Pulmonary artery endothelial cell (primary cell): Measurements from ENCODE around the gene GKN2. TPM values are rescaled to one million over a fixed set of nuclear protein-coding genes. Genes with fewer than 3 reads are reported as not detected.
"Not testable (repeated sequence)": the region's sequence is repeated elsewhere in the genome, so short reads cannot be mapped to it uniquely, and the experiment has no call there.

Experiments used
- DNase-seq: peaks from one replicate; pipeline ENCODE4 v3.0.0-alpha.2; 2011; ENCODE audit warnings: low read depth, low spot score
- total RNA-seq: library from RNA; depleted of rRNA; stranded (reverse); fragments of >200 nt; gene quantifications from 2 replicates; pipeline ENCODE4 v1.2.3, GENCODE V29; 2014

Gene GKN2
- total RNA-seq, 1 donor from 2014 or later = not detected

DNA sequence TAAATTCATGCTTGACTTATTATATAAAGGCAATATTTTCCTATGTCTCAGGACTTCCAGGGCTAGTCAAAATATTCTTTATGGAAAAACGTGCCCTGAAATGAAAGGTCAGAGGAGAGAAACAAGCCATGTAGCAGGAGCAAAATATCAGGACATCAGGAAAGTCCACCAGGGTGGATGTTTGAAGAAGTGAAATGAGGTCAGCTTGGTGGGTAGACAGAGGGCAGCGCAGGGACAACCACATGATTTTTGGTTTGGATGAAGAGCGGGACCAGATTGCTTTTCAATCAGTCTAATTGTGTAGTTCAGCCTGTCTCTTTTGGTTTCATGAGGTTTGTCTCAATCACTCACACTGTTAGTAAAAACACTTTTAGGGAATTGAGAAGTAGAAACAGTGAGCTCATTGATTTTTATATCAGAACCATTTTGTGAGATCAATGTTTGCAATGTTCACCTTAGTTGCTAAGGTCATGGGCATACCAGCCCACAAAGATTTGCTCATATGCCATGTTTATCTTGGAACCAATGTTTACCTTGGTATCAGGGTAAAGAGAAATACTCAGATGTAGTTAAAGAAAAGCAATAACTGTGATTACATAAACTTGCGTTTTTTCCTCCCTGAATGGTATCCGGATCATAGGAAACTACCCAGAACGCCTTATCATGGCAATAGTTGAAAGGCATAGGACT is 32.1 kb downstream of the GKN2 start:
- DNase-seq = no peak

DNA sequence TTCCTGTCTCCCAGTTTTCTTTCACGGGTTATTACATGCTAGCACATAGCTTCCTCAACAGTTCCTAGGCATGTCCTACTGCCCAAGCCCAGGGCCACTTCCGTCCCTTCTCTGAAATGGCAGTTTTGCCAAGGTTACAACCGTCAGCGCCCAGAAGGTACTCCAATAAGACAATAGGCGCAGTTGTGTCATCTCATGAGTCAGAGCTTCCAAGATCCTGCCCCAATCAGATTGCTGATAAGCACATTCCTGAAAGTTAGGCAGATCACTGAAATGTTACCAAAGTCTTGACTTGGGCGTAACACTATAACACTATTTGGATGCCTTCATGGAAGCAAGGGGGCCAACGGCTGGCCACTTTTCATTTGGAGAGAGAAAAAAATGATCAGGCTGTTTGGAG is 34.2 kb downstream of the GKN2 start:
- peak; percentile 64 for DNase-seq

DNA sequence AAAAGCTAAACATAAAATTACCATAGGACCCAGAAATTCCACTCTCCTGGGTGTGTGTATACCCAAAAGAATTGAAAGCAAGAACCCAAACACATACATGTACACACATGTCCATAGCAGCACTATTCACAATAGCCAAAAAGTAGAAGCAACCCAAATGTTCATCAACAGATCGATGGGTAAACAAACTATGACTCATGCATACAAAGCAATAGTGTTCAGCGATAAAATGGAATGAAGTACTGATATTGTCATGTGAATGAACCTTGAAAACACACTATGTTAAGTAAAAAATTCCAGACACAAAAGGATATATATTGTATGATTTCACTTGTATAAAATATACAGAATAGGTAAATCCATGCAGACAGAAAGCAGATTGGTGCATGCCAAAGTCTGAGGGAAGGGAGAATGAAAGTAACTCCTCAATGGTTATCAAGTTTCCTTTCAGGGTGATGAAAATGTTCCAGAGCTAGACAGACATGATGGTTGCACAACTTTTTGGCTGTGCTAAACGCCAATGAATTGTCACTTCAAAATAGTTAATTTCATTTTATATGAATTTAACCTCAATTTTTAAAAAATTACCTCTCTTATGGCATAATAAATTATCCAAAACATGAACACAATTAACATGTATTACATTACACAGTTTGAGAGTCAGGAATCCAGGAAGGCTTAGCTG is 35.5 kb downstream of the GKN2 start:
- no peak for DNase-seq

DNA sequence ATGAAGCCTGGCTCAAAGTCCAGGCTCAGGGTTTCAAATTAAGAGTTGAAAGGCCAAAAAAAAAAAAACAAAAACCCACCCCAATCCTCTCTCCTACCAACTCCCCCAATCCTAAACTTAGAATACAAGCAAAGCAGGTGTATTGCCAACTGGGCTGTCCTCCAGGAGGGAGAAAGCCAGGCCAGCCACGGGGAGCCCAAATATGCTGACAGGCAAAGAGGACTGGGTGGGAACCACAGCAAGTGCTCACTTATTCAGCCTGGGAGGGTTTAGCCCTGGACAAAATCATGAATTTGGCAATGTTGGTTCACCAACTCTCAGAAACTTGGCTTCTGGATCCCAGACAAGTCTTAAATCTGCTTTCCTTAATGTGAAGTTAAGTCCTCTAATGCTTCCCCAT is 36.5 kb downstream of the GKN2 start:
- no peak for DNase-seq

DNA sequence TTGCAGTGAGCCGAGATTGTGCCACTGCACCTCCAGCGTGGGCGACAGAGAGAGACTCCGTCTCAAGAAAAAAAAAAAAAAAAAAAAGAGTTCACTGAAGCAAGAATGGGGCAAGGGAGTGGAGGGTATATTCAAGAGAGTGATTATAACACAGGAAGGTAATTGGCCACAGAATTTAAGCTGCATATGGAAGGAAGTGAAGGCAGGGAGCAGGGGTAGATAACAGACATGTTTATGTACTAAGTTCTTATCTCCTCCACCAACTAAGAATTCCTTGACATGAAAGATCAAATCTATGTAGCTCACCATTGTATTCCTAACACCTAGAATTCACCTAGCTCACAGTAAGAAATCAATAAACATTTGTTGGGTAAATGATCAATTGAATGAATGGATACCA is 37.3 kb downstream of the GKN2 start:
- no peak for DNase-seq

DNA sequence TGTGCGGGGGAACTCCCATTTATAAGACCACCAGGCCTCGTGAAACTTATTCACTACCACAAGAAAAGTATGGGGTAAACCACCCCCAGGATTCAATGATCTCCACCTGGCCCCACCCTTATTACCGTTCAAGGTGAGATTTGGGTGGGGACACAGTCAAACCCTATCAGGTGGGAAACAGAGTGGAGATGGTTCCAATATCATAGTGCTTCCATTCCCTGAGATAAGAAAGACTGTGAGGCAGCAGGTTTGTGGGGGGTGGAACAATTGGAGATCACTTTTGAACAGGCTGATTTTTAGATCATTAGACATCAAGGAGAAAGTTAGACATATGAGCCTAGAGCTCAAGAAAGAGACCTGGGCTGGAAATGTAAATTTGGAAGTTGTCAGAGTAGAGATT is 39.3 kb downstream of the GKN2 start:
- no peak for DNase-seq

DNA sequence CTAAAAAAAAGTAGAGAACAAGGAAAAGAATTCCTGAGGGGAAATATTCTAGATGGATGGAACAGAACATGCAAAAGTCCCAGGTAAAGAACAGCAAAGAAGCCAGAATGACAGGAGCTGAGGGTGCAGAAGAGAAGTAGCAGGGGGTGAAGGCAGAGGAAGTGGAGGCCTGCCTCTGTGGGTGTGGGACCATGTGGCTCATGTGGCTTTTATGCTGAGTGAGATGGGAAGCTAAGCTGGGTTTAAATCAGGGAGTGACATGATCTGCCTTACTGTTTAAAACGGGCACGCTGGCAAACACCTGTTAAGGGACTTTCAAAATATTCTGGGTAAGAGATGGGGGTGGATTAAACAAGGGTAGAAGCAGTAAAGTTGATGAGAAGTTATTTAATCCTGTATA is 40.0 kb downstream of the GKN2 start:
- no peak for DNase-seq

DNA sequence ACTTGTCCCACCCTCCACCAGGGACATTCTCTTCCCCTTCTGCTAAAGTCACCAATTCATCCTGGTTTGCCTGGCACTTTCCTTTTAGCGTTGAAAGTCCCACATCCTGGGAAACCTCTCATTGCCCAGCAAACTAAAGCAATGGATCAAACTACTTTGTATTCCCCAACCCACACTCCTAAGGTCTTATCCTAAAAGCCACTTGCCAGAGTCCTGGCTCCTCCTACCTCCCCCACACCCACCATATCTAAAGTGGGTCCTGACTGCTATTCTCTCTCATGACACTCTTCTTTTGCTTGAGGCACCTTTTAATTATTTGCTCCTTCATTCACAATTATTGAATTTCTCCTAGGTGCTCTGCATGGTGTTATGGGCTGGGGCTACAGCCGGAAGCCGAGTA is 40.6 kb downstream of the GKN2 start:
- DNase-seq = no peak

DNA sequence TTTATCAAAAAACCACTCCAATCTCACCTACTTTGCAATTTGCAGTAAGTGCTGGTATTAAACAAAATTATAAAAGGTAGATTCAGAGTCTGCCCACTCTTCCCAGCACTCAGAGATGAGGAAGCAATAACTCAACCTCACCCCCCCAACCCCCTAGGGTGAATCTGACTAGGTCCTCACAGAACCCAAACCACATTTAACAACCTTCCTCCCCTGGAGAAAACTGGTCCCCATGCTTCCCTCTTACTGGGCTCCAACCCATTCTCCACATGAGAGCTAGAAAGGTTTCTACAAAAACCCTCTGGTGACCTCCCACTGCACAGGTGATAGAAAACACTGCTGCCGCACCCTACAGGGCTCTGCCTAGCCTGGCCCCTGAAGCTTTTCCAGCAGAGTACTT is 41.0 kb downstream of the GKN2 start:
- no peak for DNase-seq

DNA sequence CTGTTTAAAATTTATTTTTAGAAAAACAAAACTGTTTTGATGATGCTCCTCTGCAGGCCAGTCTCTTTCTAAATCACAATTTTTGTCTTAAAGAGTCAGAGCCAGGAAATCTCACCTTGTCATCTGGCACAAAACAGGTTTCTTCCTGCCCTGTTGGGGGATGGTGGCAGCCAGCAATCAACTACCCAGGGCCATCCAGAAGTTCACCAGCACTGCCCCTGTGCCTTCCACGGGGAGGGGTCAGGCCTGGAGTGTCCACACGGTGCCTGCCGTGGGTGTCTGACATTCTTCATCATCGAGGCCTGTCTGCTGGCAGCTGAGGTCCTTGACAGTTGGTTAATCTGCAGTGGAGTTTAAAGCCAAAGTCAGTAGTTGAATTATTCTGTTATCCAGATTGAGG is 41.4 kb downstream of the GKN2 start:
- no peak for DNase-seq

DNA sequence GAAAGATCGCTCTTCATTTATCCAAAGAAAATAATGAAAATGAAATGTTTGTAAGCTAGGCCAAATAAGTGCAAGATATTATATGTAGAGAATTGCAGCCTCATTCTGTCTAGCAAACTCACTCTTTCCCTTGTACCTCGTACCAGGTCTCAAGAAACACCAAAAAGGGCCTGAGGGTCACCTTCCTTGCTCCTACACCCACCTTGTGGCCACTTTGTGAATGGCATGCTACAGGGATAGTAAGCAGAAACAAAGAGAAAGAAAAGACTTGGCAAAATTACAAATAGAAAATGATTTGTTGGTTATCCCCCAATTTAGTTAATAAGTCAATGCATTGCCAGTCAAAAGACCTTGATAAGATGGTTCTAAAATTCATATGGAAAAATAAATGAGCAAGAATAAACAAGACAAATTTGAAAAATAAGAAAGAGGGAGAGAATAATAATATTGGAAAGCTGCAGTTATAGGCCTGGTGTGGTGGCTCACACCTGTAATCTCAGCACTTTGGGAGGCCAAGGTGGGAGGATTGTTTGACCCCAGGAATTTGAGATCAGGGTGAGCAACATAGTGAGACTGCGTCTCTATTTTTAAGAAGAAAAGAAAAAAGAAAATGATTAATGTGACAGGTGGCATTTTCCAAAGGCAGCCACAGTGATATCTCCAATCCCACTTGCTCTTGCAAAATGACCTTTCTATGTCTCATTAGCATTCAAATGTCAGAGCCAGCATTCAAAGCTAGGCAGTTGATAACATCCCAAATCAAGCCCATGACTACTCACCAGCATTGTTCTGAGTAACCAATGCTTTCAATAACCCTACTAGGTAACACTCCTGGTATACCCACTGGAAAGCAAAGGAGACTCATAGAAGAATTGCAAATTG is 42.7 kb downstream of the GKN2 start:
- no peak for DNase-seq

DNA sequence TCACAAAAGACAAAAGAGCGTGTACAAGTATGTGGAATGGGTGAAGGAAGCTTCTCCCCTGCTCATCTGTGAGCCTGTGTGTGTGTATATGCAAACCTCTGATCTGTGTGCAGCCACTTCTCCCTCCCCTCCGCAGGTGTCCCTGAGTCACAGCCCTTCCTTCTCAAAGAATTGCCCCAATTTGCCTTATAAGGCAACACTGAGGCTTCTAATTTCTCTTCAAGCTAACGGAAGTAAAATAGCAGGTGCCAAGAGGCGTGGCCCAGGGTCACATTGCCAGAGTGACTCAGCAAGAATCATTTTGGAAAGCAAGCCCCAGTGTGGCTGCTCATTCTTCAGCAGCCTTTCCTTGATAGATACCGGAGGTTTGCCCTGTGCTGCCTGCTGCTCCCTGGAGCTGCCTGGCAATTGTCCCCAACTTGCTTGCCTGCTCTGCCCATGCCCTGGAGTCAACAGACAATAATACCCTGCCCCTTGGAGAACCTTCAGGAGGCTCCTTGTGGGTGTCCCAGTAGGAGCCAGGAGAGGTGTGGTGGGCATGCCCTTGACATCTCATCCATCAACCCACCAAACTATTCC is 44.2 kb downstream of the GKN2 start:
- DNase-seq = peak; percentile 67

DNA sequence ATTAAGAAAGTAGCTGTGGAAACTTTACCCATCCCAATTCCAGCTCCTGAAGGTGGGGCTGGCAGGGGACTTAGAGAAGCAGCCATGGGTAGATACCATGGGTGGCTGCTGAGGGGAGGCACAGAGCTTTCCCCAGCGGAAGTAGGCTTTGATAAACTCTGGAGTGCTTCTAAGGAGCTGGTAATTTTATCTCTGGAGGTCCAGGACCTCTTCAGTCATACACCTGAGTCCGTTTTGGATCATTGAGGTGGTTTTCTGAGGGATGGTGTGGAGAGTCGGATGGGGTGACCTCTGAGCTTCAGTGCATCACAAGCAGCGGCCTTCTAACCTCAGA is 44.8 kb downstream of the GKN2 start:
- no peak for DNase-seq

DNA sequence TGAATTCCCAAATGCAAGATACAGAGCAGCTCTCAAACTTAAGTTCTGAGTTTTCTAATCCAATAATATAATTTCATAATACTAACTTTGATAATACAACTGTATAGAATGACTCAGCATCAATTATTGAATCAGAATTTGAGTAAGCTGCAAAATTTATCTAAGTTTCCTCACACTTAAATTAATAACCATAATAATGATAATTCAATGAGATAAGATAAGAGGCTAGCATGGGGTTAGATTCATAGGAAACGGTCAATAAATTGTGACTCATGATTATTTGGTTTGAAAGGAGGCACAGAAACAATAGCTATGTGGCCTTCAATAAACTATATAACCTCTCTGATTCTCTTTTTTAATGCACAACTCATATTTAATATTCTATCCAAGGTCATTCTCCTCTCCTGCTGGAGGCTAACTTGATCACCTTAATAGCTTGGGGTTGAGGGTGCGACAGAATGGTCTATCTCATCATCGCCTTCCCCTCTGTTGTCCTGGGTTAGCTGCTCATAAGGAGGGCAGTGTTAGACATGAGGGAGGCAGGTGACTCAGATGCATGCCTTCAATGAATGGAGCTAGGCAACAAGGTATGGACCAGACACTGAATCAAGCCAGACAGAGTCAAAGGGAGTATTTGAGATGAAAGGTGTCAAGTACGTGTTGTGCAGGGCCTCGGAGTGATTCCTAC is 45.3 kb downstream of the GKN2 start:
- no peak for DNase-seq

DNA sequence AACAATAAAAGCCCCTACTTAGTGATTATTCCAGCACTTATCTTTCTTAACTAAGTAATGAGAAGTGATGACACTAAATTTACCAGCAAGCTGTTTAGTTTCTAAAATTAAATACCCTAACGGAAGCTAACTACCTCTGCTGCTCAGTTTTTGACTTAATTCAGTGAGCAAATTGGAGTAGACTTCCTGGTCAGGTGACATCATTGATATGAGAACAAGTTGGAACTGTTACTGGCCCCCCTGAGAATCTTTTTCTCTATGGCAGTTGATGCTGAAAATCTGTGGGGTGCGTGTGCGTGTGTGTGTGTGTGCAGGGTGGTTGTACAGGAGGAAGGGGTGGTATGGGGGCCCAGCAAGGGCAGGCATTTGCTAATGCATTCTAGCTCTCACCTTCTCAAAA is 46.0 kb downstream of the GKN2 start:
- no peak for DNase-seq

DNA sequence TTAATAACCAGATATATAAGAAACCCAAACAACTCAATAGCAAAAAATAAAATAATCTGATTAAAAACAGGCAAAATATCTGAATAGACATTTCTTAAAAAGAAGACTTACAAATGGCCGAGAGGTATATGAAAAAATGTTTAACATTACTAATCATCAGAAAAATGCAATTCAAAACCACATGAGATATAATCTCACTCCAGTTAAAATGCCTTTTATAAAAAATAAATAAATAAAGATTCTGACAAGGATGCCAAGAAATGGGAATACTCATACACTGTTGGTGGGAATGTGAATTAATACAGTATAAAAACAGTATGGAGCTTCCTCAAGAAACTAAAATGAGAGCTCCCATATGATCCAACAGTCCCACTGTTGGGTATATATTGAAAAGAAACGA is 47.6 kb downstream of the GKN2 start:
- no peak for DNase-seq

DNA sequence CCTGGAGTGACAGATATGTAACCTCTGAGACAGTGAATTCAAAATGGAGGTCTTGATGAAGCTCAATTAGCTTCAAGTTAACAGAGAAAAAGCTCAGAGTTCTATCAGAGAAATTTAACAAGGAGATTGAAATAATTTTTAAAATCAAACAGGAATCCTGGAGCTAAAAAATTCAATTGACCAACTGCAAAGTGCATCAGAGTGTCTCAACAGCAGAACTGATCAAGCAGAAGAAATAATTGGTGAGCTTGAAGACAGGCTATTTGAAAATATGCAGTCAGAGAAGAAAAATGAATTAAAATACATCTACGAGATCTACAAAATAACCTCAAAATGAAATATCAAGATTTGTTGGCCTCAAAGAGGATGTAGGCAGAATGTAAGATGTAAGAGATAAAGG is 51.1 kb downstream of the GKN2 start:
- DNase-seq = no peak

DNA sequence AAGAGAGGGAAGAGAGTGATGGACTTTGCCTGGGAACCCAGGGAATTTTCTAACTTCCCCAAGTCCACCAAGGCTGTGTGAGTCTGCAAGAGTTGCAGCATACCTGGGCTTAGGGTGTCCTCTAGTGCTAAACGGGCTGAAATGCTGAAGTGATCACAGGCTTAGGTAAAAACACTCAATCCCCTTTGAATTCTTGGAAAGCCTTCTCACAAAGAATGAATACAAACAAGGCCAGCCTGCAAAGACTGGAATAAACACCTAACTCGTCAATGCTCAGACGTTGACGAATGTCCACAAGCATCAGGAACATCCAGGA is 51.5 kb downstream of the GKN2 start:
- DNase-seq = no peak

DNA sequence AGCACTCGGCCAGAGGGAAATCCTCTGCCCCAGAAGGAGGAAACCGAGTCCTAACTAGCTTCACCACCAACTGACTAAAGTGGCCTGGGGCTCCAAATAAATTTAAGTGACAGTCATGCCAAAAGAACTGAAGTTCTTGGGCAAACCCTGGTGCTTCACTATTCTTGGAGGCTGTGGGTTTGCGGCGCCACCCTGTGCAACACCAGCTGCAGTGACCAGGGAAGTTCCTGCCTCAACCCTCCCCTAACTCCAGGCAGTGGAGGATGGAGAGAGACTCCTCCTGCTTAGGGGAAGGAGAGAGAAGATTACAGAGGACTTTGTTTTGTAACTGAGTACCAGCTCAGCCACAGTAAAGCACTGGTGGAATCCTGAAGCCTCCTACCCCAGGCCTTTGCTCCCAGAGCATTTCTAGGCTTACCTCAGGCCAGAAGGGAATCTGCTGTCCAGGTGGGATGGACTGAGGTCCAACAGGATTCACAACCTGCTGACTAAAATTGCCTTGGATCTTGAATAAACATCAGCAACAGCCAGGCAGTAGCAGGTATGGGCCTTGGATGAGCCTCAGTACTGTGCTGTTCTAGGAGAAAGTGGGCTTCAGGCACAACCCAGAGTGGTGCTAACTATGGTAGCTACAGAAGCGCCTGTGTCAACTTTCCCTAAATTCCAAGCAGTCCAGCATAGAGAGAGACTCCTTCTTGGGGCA is 52.0 kb downstream of the GKN2 start:
- no peak for DNase-seq

DNA sequence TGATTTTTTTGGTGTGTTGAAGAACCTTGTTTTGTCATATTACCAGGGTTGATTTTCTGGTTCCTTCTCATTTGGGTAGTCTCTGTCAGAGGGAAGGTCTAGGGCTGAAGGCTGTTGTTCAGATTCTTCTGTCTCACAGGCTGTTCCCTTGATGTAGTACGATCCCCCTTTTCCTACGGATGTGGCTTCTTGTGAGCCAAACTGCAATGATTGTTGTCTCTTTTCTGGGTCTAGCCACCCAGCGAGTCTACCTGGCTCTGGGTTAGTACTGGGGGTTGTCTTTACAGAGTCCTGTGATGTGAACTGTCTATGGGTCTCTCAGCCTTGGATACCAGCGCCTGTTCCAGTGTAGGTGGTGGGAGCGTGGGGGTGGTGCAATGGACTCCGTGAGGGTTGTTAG is 56.7 kb downstream of the GKN2 start:
- not testable (repeated sequence) for DNase-seq
